Measurements from ENCODE around the gene BLNK.

DNA sequence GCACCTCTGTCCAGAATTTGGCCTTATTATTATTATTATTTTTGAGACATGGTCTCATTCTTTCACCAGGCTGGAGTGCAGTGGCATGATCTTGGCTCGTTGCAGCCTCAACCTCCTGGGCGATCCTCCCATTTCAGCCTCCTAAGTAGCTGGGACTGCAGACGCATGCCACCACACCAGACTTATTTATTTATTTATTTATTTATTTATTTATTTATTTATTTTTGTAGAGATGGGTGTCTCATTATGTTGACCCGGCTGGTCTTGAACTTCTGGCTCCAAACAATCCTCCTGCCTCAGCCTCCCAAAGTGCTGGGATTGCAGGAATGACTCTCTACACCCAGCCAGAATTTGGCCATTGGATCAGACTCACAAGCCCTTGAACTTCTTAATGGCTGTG, 6.4 kb downstream of the BLNK start:
- no peak for TF ChIP-seq POLR2A (IDR thresholded peaks at IDR 0.05)
- TF ChIP-seq, protein P1, sequence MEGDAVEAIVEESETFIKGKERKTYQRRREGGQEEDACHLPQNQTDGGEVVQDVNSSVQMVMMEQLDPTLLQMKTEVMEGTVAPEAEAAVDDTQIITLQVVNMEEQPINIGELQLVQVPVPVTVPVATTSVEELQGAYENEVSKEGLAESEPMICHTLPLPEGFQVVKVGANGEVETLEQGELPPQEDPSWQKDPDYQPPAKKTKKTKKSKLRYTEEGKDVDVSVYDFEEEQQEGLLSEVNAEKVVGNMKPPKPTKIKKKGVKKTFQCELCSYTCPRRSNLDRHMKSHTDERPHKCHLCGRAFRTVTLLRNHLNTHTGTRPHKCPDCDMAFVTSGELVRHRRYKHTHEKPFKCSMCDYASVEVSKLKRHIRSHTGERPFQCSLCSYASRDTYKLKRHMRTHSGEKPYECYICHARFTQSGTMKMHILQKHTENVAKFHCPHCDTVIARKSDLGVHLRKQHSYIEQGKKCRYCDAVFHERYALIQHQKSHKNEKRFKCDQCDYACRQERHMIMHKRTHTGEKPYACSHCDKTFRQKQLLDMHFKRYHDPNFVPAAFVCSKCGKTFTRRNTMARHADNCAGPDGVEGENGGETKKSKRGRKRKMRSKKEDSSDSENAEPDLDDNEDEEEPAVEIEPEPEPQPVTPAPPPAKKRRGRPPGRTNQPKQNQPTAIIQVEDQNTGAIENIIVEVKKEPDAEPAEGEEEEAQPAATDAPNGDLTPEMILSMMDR (IDR thresholded peaks at IDR 0.05 in 4 of 5, conservative IDR thresholded peaks at IDR 0.05 in 1 of 5), result no peak
